Hepatocyte (in vitro differentiated cells): ENCODE data around the gene MPV17. TPM values are rescaled to one million over a fixed set of nuclear protein-coding genes. Genes with fewer than 3 reads are reported as not detected.
A peak's percentile ranks its signal among the peaks of the same experiment; 100 is the strongest.

Experiments
- DNase-seq: peaks from one replicate; pipeline ENCODE4 v3.0.0-alpha.2; 2016; ENCODE audit warnings: low spot score
- H2AFZ ChIP-seq: fragments of 200-600 bp; sonication (generic); 2 replicates; pipeline ENCODE4 v1.6.0; 2016; ENCODE audit warnings: antibody characterized with exemption, mild to moderate bottlenecking
- H3K27ac ChIP-seq: fragments of 200-600 bp; sonication (generic); 2 replicates; pipeline ENCODE4 v1.5.1; 2016; ENCODE audit warnings: mild to moderate bottlenecking
- H3K27me3 ChIP-seq: fragments of 200-600 bp; sonication (generic); 2 replicates; pipeline ENCODE4 v1.6.1; 2016
- H3K36me3 ChIP-seq: fragments of 200-600 bp; sonication (generic); replicated peaks from 2 replicates; pipeline ENCODE4 v1.5.1; 2016; ENCODE audit warnings: low read depth; ENCODE audit not compliant: insufficient read depth
- H3K4me1 ChIP-seq: fragments of 200-600 bp; sonication (generic); 2 replicates; pipeline ENCODE4 v1.5.1; 2016; ENCODE audit warnings: mild to moderate bottlenecking, moderate library complexity; ENCODE audit not compliant: insufficient read depth
- H3K4me2 ChIP-seq: fragments of 200-600 bp; sonication (generic); 2 replicates; pipeline ENCODE4 v1.6.0; 2016
- H3K4me3 ChIP-seq: fragments of 200-600 bp; sonication (generic); 2 replicates; pipeline ENCODE4 v1.5.1; 2016; ENCODE audit warnings: mild to moderate bottlenecking
- H3K79me2 ChIP-seq: fragments of 200-600 bp; sonication (generic); 2 replicates; pipeline ENCODE4 v1.6.0; 2017; ENCODE audit warnings: mild to moderate bottlenecking
- H3K9me2 ChIP-seq: fragments of 200-600 bp; sonication (generic); replicated peaks from 2 replicates; pipeline ENCODE4 v1.6.0; 2017; ENCODE audit warnings: mild to moderate bottlenecking; ENCODE audit not compliant: insufficient read depth
- H3K9me3 ChIP-seq: fragments of 200-600 bp; sonication (generic); 2 replicates; pipeline ENCODE4 v1.5.1; 2016; ENCODE audit warnings: low read depth, mild to moderate bottlenecking
- H4K20me1 ChIP-seq: fragments of 200-600 bp; sonication (generic); 2 replicates; pipeline ENCODE4 v1.6.0; 2016; ENCODE audit warnings: mild to moderate bottlenecking; ENCODE audit not compliant: insufficient read depth, poor library complexity, severe bottlenecking
- EZH2 ChIP-seq: fragments of 200-600 bp; sonication (generic); IDR thresholded peaks from 2 replicates; pipeline ENCODE4 v1.6.1; 2016; ENCODE audit warnings: antibody characterized with exemption, mild to moderate bottlenecking, borderline replicate concordance
- EZH2phosphoT487 ChIP-seq: fragments of 200-600 bp; sonication (generic); IDR thresholded peaks from one replicate; pipeline ENCODE4 v1.6.1; 2018; ENCODE audit warnings: antibody characterized with exemption, mild to moderate bottlenecking, low read depth, moderate library complexity; ENCODE audit not compliant: unreplicated experiment, severe bottlenecking
- WGBS: methylation state at CpG from one replicate; pipeline ENCODE4 v1.1.6; 2016; ENCODE audit warnings: low lambda C conversion rate; ENCODE audit errors: missing lambda C conversion rate; 5-methylcytosine and 5-hydroxymethylcytosine counted together
- polyA plus RNA-seq: library from polyadenylated mRNA; unstranded; fragments of >200 nt; fragmentation: Nextera tagmentation; extraction: Ambion mirVana; gene quantifications from 2 replicates; pipeline ENCODE4 v1.2.1, GENCODE V29; 2016
- total RNA-seq: library from RNA; depleted of rRNA; stranded (reverse); fragments of >200 nt; gene quantifications from 2 replicates; pipeline ENCODE4 v1.2.3, GENCODE V29; 2014
- TF ChIP-seq, protein P1 (sequence below): fragments of 200-600 bp; sonication (generic); IDR thresholded peaks from 2 replicates; pipeline ENCODE4 v1.5.1; 2016; ENCODE audit warnings: antibody characterized with exemption, mild to moderate bottlenecking; ENCODE audit not compliant: poor library complexity

MPV17 gene
- total and polyA plus RNA-seq, 2 experiments from 2014 or later: 71.4 to 111 TPM

DNA sequence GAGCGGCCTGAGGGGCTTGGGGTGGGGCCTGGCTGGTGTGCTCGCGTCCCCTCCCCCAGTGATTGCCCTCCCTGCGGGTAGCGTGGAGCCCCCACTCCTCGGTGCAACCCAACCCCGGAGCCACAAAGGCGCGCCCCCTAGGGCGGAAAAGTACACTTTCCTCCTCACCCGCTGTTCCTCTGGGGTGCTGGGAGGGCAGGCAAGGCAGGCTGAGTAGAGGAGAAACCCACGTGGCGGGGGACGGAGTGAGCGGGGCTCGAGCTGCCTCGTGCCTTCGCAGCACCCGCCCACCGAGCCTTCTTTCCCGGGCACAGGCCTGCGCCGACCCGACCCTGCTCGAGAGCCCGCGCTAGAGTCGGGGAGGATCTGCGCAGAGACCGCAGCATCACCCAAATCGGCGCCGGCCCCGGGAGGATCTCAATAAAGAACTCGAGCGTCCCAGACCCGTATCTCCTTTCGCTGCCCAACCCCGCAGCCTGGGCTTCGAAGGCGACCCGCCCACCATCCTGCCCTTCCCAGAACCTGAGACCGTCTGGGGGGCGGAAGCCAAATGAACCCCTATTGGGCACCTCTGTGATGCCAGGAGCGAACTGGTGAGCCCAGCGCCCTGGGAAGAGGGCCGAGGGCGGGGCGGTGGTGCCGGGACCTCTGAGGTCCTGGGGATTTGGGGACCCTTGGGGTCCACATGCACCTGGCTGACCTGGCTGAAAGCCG is 16.2 kb downstream of the MPV17 start:
- Histone ChIP-seq H2AFZ (no peak overlapping the region), H3K79me2 (no peaks in the 10 kb centered on the region), H4K20me1 (no peaks in the 10 kb centered on the region), H3K36me3 (no peaks in the 10 kb centered on the region), H3K4me3 (no peak overlapping the region), H3K9me2 (no peaks in the 10 kb centered on the region), H3K4me1 (peaks cover 5% of the 10 kb centered on the region), H3K27me3 (peaks cover 48% of the 10 kb centered on the region), H3K9me3 (no peaks in the 10 kb centered on the region), H3K4me2 (peak overlapping the region; percentile 29), H3K27ac (no peak overlapping the region)
- WGBS: 23% methylated on average over 50 of the region's 51 CpGs
- TF ChIP-seq EZH2 (no peak), EZH2phosphoT487 (no peak)
- TF ChIP-seq, protein P1, sequence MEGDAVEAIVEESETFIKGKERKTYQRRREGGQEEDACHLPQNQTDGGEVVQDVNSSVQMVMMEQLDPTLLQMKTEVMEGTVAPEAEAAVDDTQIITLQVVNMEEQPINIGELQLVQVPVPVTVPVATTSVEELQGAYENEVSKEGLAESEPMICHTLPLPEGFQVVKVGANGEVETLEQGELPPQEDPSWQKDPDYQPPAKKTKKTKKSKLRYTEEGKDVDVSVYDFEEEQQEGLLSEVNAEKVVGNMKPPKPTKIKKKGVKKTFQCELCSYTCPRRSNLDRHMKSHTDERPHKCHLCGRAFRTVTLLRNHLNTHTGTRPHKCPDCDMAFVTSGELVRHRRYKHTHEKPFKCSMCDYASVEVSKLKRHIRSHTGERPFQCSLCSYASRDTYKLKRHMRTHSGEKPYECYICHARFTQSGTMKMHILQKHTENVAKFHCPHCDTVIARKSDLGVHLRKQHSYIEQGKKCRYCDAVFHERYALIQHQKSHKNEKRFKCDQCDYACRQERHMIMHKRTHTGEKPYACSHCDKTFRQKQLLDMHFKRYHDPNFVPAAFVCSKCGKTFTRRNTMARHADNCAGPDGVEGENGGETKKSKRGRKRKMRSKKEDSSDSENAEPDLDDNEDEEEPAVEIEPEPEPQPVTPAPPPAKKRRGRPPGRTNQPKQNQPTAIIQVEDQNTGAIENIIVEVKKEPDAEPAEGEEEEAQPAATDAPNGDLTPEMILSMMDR: no peak
- no peak for DNase-seq

DNA sequence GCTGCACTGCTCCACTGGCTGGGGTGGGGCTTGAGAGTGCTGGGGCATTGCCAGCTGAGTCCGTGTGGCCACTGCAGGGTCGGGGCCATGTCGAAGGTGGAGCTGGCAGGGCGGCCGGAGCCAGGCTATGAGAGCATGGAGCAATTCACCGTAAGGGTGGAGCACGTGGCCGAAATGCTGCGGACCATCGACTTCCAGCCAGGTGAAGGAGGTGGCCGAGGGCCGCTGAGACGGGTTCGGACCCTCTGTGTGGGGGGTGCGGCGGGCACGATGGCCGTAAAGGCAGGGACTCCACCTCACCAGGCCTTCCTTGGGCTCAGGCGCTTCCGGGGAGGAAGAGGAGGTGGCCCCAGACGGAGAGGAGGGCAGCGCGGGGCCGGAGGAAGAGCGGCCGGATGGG is 16.8 kb downstream of the MPV17 start:
- Histone ChIP-seq H3K27ac (no peak overlapping the region), H3K36me3 (no peaks in the 10 kb centered on the region), H3K4me1 (peaks cover 5% of the 10 kb centered on the region), H3K27me3 (peaks cover 48% of the 10 kb centered on the region), H3K79me2 (no peaks in the 10 kb centered on the region), H3K4me3 (no peak overlapping the region), H2AFZ (no peak overlapping the region), H4K20me1 (no peaks in the 10 kb centered on the region), H3K4me2 (no peak overlapping the region), H3K9me2 (no peaks in the 10 kb centered on the region), H3K9me3 (no peaks in the 10 kb centered on the region)
- TF ChIP-seq EZH2phosphoT487 (no peak), EZH2 (no peak)
- TF ChIP-seq, protein P1: no peak
- WGBS: 74% methylated on average over 21 of the region's 26 CpGs
- no peak for DNase-seq

DNA sequence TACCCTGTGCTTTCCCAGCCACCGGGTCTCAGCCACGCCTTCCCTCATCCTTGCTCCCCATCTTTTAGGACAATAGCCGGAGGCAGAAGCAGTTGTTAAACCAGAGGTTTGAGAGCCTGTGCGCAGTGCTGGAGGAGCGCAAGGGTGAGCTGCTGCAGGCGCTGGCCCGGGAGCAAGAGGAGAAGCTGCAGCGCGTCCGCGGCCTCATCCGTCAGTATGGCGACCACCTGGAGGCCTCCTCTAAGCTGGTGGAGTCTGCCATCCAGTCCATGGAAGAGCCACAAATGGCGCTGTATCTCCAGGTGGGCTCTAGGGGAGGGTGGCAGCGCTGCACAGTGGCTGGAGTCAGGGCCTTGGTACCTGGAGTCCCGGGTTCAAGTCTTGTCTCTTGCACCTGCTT is 17.4 kb downstream of the MPV17 start:
- no peaks in the 10 kb centered on the region for H3K9me3 ChIP-seq
- no peak overlapping the region for H2AFZ ChIP-seq
- TF ChIP-seq EZH2phosphoT487 (no peak), EZH2 (no peak)
- TF ChIP-seq, protein P1: no peak
- H3K4me2 ChIP-seq: no peak overlapping the region
- DNase-seq: no peak
- 94% methylated on average over 16 of the region's 16 CpGs for WGBS
- peaks cover 5% of the 10 kb centered on the region for H3K4me1 ChIP-seq
- no peaks in the 10 kb centered on the region for H3K9me2 ChIP-seq
- H3K79me2 ChIP-seq: no peaks in the 10 kb centered on the region
- no peaks in the 10 kb centered on the region for H4K20me1 ChIP-seq
- no peak overlapping the region for H3K4me3 ChIP-seq
- H3K36me3 ChIP-seq: no peaks in the 10 kb centered on the region
- H3K27ac ChIP-seq: no peak overlapping the region
- peaks cover 48% of the 10 kb centered on the region for H3K27me3 ChIP-seq
